ENCODE measurements around the gene ADGRF1. TPM values are rescaled to one million over a fixed set of nuclear protein-coding genes. Genes with fewer than 3 reads are reported as not detected.
A peak's percentile ranks its signal among the peaks of the same experiment; 100 is the strongest.

The ADGRF1 gene
- polyA plus RNA-seq, 1 experiment, result not detected

- Histone ChIP-seq H3K27ac (ENCODE audit: low read depth, low read length) (no peak overlapping the region), H3K9me3 (ENCODE audit: control insufficient read depth, insufficient read depth, low read length) (no peaks in the 10 kb centered on the region), H3K27me3 (ENCODE audit: control insufficient read depth, insufficient read depth, low read length) (peaks cover 4% of the 10 kb centered on the region), H3K4me3 (ENCODE audit: low read depth, low read length) (no peak overlapping the region)
- TF ChIP-seq CTCF (IDR thresholded peaks at IDR 0.05; ENCODE audit: low read depth, low read length), result no peak
- peak; percentile 38 for DNase-seq (ENCODE audit: low read depth, low spot score)
- CTCF ChIA-PET, result interaction anchor here (0.6 to 3.4 kb wide), 3 partner anchors 13 to 331 kb away, joined by 3 to 23 read pairs (median 3); no protein-coding TSS in a partner anchor
- POLR2A ChIA-PET, result no interaction called here
These were observed 41.5 kb upstream of the ADGRF1 start for GRCh38 chr6:47083586-47084047.

GRCh38 chr6:47080083-47080596 lies 38.0 kb upstream of the ADGRF1 start:
- no peak overlapping the region for H3K4me3 ChIP-seq (ENCODE audit: low read depth, low read length)
- H3K9me3 ChIP-seq (ENCODE audit: control insufficient read depth, insufficient read depth, low read length), result no peaks in the 10 kb centered on the region
- CTCF ChIA-PET, result interaction anchor here (0.7 kb wide), 1 partner anchor 529 kb away, joined by 11 read pairs; no protein-coding TSS in a partner anchor
- H3K27ac ChIP-seq (ENCODE audit: low read depth, low read length), result no peak overlapping the region
- H3K27me3 ChIP-seq (ENCODE audit: control insufficient read depth, insufficient read depth, low read length), result peaks cover 15% of the 10 kb centered on the region
- TF ChIP-seq CTCF (IDR thresholded peaks at IDR 0.05; ENCODE audit: low read depth, low read length), result no peak
- POLR2A ChIA-PET, result no interaction called here
- no peak for DNase-seq (ENCODE audit: low read depth, low spot score)

- CTCF ChIA-PET, result interaction anchor here (1.3 kb wide), 1 partner anchor 232 kb away, joined by 4 read pairs; no protein-coding TSS in a partner anchor
- no peaks in the 10 kb centered on the region for H3K9me3 ChIP-seq (ENCODE audit: control insufficient read depth, insufficient read depth, low read length)
- POLR2A ChIA-PET, result no interaction called here
These were observed 37.5 kb upstream of the ADGRF1 start for GRCh38 chr6:47079638-47080037.

GRCh38 chr6:47078991-47079390 lies 36.9 kb upstream of the ADGRF1 start:
- no peak overlapping the region for H3K27ac ChIP-seq (ENCODE audit: low read depth, low read length)
- no peak for TF ChIP-seq CTCF (IDR thresholded peaks at IDR 0.05; ENCODE audit: low read depth, low read length)
- H3K9me3 ChIP-seq (ENCODE audit: control insufficient read depth, insufficient read depth, low read length), result no peaks in the 10 kb centered on the region
- no peak overlapping the region for H3K4me3 ChIP-seq (ENCODE audit: low read depth, low read length)
- H3K27me3 ChIP-seq (ENCODE audit: control insufficient read depth, insufficient read depth, low read length), result peaks cover 16% of the 10 kb centered on the region
- CTCF ChIA-PET, result interaction anchor here (0.6 to 1.3 kb wide), 2 partner anchors 31 to 232 kb away, joined by 3 to 4 read pairs; no protein-coding TSS in a partner anchor
- no peak for DNase-seq (ENCODE audit: low read depth, low spot score)
- POLR2A ChIA-PET, result no interaction called here

More at GRCh38 chr6:47079638-47080037, 37.5 kb upstream of the ADGRF1 start:
- no peak for DNase-seq (ENCODE audit: low read depth, low spot score)
- Histone ChIP-seq H3K27me3 (ENCODE audit: control insufficient read depth, insufficient read depth, low read length) (peaks cover 16% of the 10 kb centered on the region), H3K27ac (ENCODE audit: low read depth, low read length) (no peak overlapping the region), H3K4me3 (ENCODE audit: low read depth, low read length) (no peak overlapping the region)
- no peak for TF ChIP-seq CTCF (IDR thresholded peaks at IDR 0.05; ENCODE audit: low read depth, low read length)

- Histone ChIP-seq H3K27me3 (ENCODE audit: control insufficient read depth, insufficient read depth, low read length) (peaks cover 16% of the 10 kb centered on the region), H3K9me3 (ENCODE audit: control insufficient read depth, insufficient read depth, low read length) (no peaks in the 10 kb centered on the region), H3K27ac (ENCODE audit: low read depth, low read length) (no peak overlapping the region), H3K4me3 (ENCODE audit: low read depth, low read length) (no peak overlapping the region)
- DNase-seq (ENCODE audit: low read depth, low spot score), result no peak
- POLR2A ChIA-PET, result no interaction called here
- TF ChIP-seq CTCF (IDR thresholded peaks at IDR 0.05; ENCODE audit: low read depth, low read length), result no peak
- CTCF ChIA-PET, result no interaction called here
These were observed 34.6 kb upstream of the ADGRF1 start for GRCh38 chr6:47076422-47077344.
